Skeletal muscle satellite cell (primary cell): ENCODE measurements around the gene SHROOM3.

Experiments used
- H3K27me3 ChIP-seq: 2 replicates; pipeline ENCODE4 v1.7.0; 2013; ENCODE audit warnings: low read length; ENCODE audit not compliant: control insufficient read depth, insufficient read depth
- H3K36me3 ChIP-seq: 2 replicates; pipeline ENCODE4 v1.7.0; 2013; ENCODE audit warnings: mild to moderate bottlenecking, control low read depth, low read length; ENCODE audit not compliant: insufficient read depth
- H3K4me1 ChIP-seq: 2 replicates; pipeline ENCODE4 v1.7.0; 2013; ENCODE audit warnings: low read length; ENCODE audit not compliant: control insufficient read depth, insufficient read depth
- H3K4me2 ChIP-seq: 2 replicates; pipeline ENCODE4 v1.7.0; 2013; ENCODE audit warnings: mild to moderate bottlenecking, low read length
- H3K4me3 ChIP-seq: 2 replicates; pipeline ENCODE4 v1.7.0; 2013; ENCODE audit warnings: low read length
- H3K9ac ChIP-seq: 2 replicates; pipeline ENCODE4 v1.7.0; 2013; ENCODE audit warnings: mild to moderate bottlenecking, low read depth, low read length, moderate library complexity
- H3K9me3 ChIP-seq: replicated peaks from 2 replicates; pipeline ENCODE4 v1.7.0; 2013; ENCODE audit warnings: mild to moderate bottlenecking, control low read depth, low read length

Gene SHROOM3

DNA sequence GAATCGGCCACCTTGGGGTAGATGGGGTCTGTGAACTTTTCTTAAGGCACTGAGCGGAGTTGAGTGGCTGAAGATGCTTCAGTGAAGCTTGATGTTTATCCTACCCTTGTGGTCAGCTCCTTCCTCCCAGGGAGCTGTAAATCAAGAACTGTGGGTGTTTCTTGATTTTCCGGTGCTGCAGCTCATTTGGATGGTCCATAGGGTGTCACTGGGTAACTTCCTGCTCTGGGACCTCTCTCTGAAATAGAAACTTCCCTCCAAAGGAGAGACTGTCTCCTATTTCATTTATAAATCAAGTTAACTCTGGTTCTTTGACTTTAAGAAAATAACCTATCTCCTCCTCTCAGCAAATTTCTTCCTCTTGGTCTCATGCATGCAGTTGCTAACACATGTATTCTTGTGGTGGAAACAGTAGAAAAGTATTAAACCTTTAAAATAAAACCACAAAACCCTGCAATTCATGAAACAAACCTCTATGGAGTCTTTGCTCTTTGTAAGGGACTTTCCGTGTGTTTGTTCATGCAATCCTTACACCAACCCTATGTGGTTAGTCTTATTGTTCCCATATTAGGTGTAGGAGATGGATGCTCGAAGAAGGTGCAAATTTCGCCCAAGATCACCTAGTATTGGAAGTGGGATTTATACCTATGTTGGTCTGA lies 110.3 kb downstream of the SHROOM3 start:
- Histone ChIP-seq H3K4me3 (no peak overlapping the region), H3K9me3 (no peaks in the 10 kb centered on the region), H3K4me2 (no peak overlapping the region), H3K36me3 (no peaks in the 10 kb centered on the region), H3K27me3 (no peaks in the 10 kb centered on the region), H3K4me1 (peaks cover 18% of the 10 kb centered on the region), H3K9ac (no peak overlapping the region)

DNA sequence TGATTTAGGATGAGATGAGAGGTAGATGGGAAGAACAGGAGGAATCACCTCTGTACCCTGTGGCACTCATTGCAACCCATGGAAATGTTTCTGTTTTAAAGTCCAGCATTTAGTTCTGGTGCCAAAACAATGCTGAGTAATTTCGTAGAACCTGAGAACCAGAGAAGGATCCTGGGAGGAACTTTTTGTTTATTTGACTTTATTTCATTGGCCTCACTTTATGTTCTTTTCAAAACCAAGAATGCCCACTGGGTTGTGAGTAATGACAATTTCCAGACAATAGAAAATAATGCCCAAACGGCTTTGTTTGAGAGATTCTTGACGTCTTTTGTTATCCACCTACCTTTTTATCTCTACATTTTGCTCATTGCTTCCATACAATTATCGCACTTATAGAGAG lies 111.3 kb downstream of the SHROOM3 start:
- peak overlapping the region; percentile 32 for H3K4me3 ChIP-seq
- H3K9ac ChIP-seq, result peak overlapping the region; percentile 67
- H3K27me3 ChIP-seq, result no peaks in the 10 kb centered on the region
- H3K4me2 ChIP-seq, result peak overlapping the region; percentile 49
- no peaks in the 10 kb centered on the region for H3K36me3 ChIP-seq
- H3K4me1 ChIP-seq, result peaks cover 18% of the 10 kb centered on the region
- H3K9me3 ChIP-seq, result no peaks in the 10 kb centered on the region

DNA sequence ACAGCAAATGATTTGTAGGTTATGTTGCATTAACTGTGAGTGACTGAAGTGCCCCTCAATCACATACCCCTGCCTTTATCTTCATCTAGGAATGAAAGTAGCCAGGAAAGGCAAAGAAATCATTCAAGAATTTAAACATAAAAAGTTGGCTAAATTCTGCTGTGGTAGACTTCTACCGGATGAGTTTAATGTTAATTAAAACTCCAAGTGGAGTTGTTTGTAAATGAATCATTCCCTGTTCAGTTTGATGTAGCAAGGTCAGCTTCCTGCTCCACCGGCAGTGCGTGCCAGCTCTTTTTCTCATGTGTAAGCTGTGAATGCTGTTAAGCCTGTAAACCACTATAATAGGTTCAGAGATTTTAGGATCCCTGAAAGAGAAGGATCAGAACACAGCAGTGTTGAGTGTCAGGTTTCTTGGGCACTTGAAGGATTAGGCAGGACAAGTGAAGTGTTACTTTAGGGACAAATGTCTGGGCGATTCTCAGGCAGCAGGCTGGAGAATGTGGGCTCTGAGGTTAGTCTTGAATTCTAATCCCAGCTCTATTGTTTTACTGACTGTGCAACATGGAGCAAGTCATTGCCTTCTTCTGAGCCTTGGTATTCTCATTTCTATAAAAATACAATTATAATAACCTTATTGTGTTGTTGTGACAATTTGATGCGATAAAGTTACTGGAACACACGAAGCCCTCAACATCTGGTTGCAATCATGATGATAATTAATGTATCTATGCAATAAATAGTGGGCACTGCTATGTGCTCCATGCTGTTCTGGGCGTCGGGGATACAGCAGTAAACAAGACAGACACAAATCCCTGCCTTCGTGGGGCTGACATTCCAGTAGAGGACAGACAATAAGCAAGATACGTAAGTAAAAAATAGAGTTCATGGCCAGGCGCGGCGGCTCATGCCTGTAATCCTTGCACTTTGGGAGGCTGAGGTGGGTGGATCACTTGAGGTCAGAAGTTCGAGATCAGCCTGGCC lies 112.0 kb downstream of the SHROOM3 start:
- peak overlapping the region; percentile 49 for H3K4me2 ChIP-seq
- H3K27me3 ChIP-seq, result no peaks in the 10 kb centered on the region
- H3K4me3 ChIP-seq, result peak overlapping the region; percentile 32
- no peaks in the 10 kb centered on the region for H3K36me3 ChIP-seq
- peak overlapping the region; percentile 67 for H3K9ac ChIP-seq
- H3K9me3 ChIP-seq, result no peaks in the 10 kb centered on the region
- H3K4me1 ChIP-seq, result peaks cover 18% of the 10 kb centered on the region

DNA sequence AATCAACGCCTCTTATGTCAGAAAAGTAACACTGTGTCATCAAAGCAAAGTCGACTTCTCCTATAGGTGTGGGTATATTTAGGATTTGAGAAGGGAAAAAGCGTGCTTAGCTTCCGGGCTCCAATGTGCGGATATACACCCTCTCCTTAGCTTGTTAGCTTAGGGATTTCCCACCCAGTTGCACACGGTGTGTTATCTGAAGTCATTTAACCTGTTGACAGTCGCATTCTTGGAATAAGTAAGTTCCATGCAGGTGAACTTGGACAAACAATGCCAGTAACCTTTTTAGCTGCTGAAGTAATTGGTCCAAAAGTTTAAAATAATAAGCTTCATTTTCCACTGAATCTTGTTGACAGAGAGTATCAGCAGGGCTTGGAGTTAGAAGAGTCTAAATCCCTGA lies 113.7 kb downstream of the SHROOM3 start:
- Histone ChIP-seq H3K9ac (no peak overlapping the region), H3K4me1 (peaks cover 18% of the 10 kb centered on the region), H3K4me2 (no peak overlapping the region), H3K27me3 (no peaks in the 10 kb centered on the region), H3K36me3 (no peaks in the 10 kb centered on the region), H3K9me3 (no peaks in the 10 kb centered on the region), H3K4me3 (no peak overlapping the region)

DNA sequence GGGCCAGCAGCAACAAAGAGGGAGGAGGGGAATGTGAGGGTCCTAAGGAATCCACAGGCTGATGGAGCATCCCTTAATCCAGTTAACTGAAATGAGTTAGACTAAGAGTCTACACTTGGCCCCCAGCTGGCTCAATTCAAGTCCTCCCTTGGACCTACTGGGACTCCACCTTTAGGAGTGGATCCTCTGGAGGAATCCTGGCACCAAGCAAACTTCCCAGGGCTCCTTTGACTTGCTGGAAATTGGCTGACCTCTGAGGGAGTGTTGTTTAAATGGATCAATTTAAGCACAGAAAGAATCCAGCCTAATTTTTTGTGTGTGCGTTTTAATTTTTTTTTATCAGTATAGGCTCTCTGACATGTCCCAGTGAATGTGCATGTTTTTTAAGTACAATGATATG lies 114.7 kb downstream of the SHROOM3 start:
- no peaks in the 10 kb centered on the region for H3K9me3 ChIP-seq
- no peak overlapping the region for H3K4me2 ChIP-seq
- H3K4me3 ChIP-seq, result no peak overlapping the region
- peaks cover 18% of the 10 kb centered on the region for H3K4me1 ChIP-seq
- no peak overlapping the region for H3K9ac ChIP-seq
- H3K27me3 ChIP-seq, result no peaks in the 10 kb centered on the region
- no peaks in the 10 kb centered on the region for H3K36me3 ChIP-seq

DNA sequence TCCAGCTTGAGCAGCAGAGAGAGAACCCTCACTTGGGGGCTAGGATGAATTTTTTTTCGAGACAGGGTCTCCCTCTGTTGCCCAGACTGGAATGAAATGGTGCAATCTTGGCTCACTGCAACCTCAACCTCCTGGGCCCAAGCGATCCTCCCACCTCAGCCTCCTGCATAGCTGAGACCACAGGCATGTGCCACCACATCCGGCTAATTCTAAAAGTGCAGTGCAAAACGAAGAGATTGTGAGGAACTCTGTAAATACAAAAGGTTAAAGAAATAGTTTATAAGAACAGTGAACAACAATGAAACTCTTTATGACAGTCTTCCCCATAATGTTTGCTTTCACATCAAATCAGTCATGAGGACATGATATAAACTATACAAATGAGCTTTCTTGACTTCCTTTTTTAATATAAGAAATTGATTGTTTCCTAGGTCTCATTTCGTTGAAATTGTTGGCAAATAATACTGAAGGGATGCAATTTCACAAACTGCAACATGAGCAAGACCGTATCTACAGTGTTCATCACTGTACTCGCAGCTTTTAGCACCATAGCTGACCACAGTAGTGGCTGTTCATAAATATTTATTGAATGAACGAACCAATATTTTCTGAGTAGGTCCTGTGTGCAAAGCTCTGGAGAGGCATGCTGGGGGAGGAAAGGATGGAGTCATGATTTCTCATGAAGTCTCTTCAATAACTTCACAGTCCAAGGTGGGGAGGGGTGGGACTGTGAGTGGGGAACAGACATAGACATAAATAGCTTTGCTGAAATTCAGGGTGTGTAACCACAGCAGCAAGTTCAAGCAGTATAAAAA lies 116.1 kb downstream of the SHROOM3 start:
- Histone ChIP-seq H3K9me3 (no peaks in the 10 kb centered on the region), H3K27me3 (no peaks in the 10 kb centered on the region), H3K9ac (no peak overlapping the region), H3K4me1 (peaks cover 14% of the 10 kb centered on the region), H3K4me3 (no peak overlapping the region), H3K4me2 (no peak overlapping the region), H3K36me3 (no peaks in the 10 kb centered on the region)

DNA sequence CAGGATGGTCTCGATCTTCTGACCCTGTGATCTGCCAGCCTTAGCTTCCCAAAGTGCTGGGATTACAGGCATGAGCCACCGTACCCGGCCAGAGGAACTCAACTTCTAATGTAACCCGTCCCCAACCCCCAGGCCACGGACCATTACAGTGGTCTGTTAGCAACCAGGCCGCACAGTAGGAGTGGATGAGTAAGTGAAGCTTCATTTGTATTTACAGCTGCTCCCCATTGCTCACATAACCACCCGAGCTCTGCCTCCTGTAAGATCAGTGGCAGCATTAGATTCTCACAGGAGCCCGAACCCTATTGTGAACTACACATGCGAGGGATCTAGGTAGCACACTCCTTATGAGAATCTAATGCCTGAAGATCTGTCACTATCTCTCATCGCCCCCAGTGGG lies 119.6 kb downstream of the SHROOM3 start:
- no peaks in the 10 kb centered on the region for H3K36me3 ChIP-seq
- no peak overlapping the region for H3K4me2 ChIP-seq
- H3K4me1 ChIP-seq, result no peaks in the 10 kb centered on the region
- no peaks in the 10 kb centered on the region for H3K9me3 ChIP-seq
- H3K9ac ChIP-seq, result no peak overlapping the region
- H3K27me3 ChIP-seq, result no peaks in the 10 kb centered on the region
- H3K4me3 ChIP-seq, result no peak overlapping the region

DNA sequence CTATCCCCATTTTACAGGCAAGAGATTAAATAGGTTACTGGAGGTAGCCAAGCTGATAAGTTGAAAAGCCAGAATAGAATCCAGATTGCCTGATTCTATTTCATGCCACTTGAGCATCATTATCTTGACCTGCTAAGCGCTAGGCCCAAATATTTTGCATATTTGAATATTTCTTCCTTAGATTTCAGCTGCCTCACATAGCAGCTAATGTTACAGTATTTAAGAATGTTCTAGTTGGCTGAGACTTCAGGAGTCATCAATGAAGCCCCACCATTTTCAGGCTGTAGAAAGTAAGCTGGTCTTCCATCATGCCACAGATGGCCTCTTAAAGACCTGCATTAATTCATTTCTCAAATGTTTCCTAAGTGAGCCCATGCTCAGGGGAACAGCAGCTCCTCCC lies 121.4 kb downstream of the SHROOM3 start:
- H3K9ac ChIP-seq, result no peak overlapping the region
- H3K9me3 ChIP-seq, result no peaks in the 10 kb centered on the region
- no peaks in the 10 kb centered on the region for H3K36me3 ChIP-seq
- no peaks in the 10 kb centered on the region for H3K27me3 ChIP-seq
- H3K4me1 ChIP-seq, result no peaks in the 10 kb centered on the region
- H3K4me3 ChIP-seq, result no peak overlapping the region
- no peak overlapping the region for H3K4me2 ChIP-seq

DNA sequence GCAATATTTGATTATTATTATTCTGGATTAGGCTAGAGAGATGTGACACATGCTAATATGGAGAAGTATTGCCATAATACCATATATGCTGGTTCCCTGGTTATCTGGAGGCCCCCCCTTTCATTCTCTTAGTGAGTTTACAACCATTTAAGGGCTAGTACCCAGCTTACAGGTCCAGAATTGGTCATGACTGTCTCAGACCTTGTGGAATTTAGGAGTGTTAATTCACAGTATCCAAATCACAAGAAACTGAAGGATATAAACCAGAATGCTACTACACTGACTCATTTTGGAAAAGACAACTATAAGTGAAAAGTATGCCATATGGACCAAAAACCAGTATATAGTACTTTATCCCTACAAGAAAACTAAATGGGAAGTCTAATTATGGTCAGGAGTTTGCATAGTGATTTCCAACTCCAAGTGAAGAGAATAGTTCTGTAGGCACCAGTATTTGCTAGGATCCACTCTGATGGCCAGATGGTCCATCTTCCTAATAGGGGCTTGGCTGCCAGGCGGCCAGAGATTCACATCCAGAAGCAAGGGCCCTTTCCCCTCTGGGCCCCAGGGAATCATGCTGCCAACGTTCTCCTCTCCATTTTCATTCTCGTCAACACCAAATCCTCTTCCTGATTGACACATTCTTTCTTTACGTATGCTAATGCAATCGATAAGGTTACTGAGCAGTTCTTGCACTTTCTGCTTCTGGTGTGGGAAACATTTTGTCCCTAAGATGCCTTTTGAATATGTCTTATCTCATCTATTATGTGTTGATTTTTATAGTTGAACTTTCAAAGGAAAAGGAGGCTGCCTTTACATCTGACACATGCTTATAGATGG lies 123.6 kb downstream of the SHROOM3 start:
- Histone ChIP-seq H3K9me3 (no peaks in the 10 kb centered on the region), H3K9ac (no peak overlapping the region), H3K27me3 (no peaks in the 10 kb centered on the region), H3K36me3 (no peaks in the 10 kb centered on the region), H3K4me3 (no peak overlapping the region), H3K4me1 (peaks cover 18% of the 10 kb centered on the region), H3K4me2 (no peak overlapping the region)

DNA sequence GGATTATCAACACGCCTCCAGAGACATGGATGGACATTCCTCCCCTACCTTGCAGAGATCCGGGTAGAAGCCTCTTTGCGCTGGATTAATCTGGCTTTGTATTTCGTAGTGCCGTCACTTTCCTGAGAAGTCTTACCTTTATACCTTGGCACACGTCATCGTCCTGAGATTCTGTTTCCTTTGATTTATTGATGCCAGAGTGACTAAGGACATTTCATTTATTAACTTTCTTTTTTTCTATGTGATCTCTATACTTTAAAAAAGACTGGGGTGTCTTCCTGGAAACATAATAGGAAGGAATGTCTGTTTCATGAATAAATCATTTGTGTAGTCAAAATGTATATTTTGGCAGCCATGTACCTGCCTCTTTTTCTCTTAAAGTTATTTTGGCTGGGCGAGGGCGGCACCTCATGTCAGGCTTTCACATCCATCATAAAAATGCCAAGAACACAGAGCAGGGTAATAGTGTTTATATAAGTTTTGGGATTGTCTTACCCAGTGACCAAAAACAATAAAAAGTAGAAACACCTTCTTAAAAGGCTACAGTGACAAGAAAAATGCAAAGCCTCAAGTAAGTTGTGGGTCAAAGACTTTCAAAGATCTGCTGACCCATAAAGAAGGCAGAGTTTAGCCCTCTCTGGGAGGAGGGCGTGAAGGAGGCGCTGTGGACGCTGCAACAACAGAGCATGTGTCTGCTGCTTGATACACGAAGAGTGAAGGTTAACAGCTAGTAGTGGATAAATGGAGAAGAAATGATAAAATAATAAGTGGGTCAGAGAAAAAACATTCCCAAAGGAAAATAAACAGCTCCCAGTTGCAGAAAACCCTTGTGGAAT lies 124.4 kb downstream of the SHROOM3 start:
- no peak overlapping the region for H3K4me3 ChIP-seq
- no peaks in the 10 kb centered on the region for H3K36me3 ChIP-seq
- no peaks in the 10 kb centered on the region for H3K27me3 ChIP-seq
- peaks cover 25% of the 10 kb centered on the region for H3K4me1 ChIP-seq
- no peaks in the 10 kb centered on the region for H3K9me3 ChIP-seq
- H3K4me2 ChIP-seq, result no peak overlapping the region
- H3K9ac ChIP-seq, result no peak overlapping the region
